ENCODE data around the gene OR2V1. TPM values are rescaled to one million over a fixed set of nuclear protein-coding genes. Genes with fewer than 3 reads are reported as not detected.

Gene OR2V1
- total and polyA plus RNA-seq, 2 of the 13 experiments (the other 11 are each of a cell fraction or from before 2014, with no cell fraction given) = not detected

DNA sequence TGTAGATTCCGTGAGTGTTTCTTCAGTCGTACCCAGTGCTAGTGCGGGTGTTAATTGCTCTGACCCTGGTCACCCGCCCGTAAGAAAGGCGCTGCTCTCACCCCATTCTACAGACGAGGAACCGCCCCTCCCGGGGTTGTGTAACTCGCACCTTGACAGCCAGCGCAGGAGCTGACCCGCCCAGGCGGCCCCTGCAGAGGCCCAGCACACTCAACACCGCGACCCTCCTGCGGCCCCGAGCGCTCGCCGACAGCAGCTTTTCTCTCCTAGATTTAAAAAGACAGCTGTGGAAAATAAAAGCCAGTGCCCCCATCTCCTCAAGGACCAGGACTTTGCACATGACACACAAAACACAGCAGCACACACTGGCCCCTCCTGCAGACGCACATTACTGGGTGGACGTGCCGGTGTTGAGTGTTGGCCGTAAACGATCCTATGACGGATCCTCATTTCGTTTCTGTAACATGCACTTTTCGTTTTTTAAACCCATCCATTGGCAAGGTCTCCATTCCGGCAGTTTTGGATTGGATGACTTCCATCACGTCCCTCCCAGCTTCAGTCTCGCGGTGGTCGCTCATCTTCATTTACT lies 39.4 kb upstream of the OR2V1 start (continued):
- TF ChIP-seq ATF7-NPFF (CRISPR knock-in tag; IDR thresholded peaks at IDR 0.05; ENCODE audit: low read depth) (0 out of 2 replicates have a peak, but pooled peaks have one; percentile 17), TBL1XR1 (IDR thresholded peaks at IDR 0.05; ENCODE audit: borderline replicate concordance, low read length, partially characterized antibody) (no peak), NR2F1 (CRISPR knock-in tag; IDR thresholded peaks at IDR 0.05) (no peak), PHF5A (CRISPR knock-in tag; IDR thresholded peaks at IDR 0.05; ENCODE audit: low read depth, unreplicated experiment) (no peak), ZNF501 (CRISPR knock-in tag; IDR thresholded peaks at IDR 0.05) (peak; percentile 66; the same call in 1 of the 2 replicates), HMG20A (CRISPR knock-in tag; IDR thresholded peaks at IDR 0.05; ENCODE audit: borderline replicate concordance) (no peak), ZNF224 (CRISPR knock-in tag; IDR thresholded peaks at IDR 0.05) (no peak), HNF4A (CRISPR knock-in tag; IDR thresholded peaks at IDR 0.05) (peak; percentile 33; the same call in 1 of the 2 replicates), PTBP1 (IDR thresholded peaks at IDR 0.05; ENCODE audit: low read depth, low read length, poor library complexity, severe bottlenecking) (no peak), CEBPB (IDR thresholded peaks at IDR 0.05; ENCODE audit: borderline replicate concordance, low read depth, low read length) (peak; percentile 51; the same call in 1 of the 2 replicates), TBX2 (CRISPR knock-in tag; IDR thresholded peaks at IDR 0.05; ENCODE audit: borderline replicate concordance) (peak; percentile 62; the same call in 1 of the 2 replicates), SNAI1 (CRISPR knock-in tag; IDR thresholded peaks at IDR 0.05; ENCODE audit: borderline replicate concordance) (no peak)
- TF ChIP-seq, protein P1, sequence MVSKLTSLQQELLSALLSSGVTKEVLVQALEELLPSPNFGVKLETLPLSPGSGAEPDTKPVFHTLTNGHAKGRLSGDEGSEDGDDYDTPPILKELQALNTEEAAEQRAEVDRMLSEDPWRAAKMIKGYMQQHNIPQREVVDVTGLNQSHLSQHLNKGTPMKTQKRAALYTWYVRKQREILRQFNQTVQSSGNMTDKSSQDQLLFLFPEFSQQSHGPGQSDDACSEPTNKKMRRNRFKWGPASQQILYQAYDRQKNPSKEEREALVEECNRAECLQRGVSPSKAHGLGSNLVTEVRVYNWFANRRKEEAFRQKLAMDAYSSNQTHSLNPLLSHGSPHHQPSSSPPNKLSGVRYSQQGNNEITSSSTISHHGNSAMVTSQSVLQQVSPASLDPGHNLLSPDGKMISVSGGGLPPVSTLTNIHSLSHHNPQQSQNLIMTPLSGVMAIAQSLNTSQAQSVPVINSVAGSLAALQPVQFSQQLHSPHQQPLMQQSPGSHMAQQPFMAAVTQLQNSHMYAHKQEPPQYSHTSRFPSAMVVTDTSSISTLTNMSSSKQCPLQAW (CRISPR knock-in tag; IDR thresholded peaks at IDR 0.05) = peak; percentile 62; the same call in 1 of the 2 replicates
- TF ChIP-seq, protein P2, sequence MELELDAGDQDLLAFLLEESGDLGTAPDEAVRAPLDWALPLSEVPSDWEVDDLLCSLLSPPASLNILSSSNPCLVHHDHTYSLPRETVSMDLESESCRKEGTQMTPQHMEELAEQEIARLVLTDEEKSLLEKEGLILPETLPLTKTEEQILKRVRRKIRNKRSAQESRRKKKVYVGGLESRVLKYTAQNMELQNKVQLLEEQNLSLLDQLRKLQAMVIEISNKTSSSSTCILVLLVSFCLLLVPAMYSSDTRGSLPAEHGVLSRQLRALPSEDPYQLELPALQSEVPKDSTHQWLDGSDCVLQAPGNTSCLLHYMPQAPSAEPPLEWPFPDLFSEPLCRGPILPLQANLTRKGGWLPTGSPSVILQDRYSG (CRISPR knock-in tag; IDR thresholded peaks at IDR 0.05) = no peak
- TF ChIP-seq, protein P3, sequence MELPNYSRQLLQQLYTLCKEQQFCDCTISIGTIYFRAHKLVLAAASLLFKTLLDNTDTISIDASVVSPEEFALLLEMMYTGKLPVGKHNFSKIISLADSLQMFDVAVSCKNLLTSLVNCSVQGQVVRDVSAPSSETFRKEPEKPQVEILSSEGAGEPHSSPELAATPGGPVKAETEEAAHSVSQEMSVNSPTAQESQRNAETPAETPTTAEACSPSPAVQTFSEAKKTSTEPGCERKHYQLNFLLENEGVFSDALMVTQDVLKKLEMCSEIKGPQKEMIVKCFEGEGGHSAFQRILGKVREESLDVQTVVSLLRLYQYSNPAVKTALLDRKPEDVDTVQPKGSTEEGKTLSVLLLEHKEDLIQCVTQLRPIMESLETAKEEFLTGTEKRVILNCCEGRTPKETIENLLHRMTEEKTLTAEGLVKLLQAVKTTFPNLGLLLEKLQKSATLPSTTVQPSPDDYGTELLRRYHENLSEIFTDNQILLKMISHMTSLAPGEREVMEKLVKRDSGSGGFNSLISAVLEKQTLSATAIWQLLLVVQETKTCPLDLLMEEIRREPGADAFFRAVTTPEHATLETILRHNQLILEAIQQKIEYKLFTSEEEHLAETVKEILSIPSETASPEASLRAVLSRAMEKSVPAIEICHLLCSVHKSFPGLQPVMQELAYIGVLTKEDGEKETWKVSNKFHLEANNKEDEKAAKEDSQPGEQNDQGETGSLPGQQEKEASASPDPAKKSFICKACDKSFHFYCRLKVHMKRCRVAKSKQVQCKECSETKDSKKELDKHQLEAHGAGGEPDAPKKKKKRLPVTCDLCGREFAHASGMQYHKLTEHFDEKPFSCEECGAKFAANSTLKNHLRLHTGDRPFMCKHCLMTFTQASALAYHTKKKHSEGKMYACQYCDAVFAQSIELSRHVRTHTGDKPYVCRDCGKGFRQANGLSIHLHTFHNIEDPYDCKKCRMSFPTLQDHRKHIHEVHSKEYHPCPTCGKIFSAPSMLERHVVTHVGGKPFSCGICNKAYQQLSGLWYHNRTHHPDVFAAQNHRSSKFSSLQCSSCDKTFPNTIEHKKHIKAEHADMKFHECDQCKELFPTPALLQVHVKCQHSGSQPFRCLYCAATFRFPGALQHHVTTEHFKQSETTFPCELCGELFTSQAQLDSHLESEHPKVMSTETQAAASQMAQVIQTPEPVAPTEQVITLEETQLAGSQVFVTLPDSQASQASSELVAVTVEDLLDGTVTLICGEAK (IDR thresholded peaks at IDR 0.05) = no peak
- TF ChIP-seq, protein P3 (CRISPR knock-in tag; IDR thresholded peaks at IDR 0.05) = 0 out of 2 replicates have a peak, but pooled peaks have one; percentile 31
